NCI-H82 treated with DMSO at 0.1 percent for 48 hours (cell line): Measurements from ENCODE around the gene HMGCL.

ENCODE experiments used
- DNase-seq: peaks from one replicate; lab custom pipeline; 2025; ENCODE audit not compliant: unreplicated experiment; lab: John Stamatoyannopoulos, UW

The HMGCL gene

DNA sequence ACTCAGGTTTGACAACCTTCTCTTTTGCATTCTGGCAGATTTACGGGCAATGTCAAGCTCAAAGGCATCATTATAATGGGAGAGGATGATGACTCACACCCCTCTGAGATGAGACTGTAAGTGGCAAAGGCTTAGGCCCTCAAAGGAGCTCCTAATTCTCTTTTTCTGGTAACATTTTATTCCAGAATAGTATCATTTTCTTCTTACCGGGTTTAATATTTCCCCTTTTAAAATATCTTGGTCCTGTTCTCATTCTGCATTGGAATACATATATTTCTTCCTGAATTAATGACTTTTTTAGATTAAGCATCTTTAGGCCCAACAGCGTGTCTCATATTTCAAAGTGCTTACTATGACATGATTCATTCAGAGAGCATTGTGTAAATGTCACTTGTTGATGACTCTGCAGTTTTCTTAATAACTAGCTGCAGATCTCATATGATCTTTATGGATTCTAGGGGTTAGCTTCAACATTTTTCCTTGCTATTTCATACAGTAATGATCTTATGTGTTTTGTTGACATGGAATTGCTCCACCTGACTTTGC is 45.3 kb downstream of the HMGCL start:
- DNase-seq = no peak

DNA sequence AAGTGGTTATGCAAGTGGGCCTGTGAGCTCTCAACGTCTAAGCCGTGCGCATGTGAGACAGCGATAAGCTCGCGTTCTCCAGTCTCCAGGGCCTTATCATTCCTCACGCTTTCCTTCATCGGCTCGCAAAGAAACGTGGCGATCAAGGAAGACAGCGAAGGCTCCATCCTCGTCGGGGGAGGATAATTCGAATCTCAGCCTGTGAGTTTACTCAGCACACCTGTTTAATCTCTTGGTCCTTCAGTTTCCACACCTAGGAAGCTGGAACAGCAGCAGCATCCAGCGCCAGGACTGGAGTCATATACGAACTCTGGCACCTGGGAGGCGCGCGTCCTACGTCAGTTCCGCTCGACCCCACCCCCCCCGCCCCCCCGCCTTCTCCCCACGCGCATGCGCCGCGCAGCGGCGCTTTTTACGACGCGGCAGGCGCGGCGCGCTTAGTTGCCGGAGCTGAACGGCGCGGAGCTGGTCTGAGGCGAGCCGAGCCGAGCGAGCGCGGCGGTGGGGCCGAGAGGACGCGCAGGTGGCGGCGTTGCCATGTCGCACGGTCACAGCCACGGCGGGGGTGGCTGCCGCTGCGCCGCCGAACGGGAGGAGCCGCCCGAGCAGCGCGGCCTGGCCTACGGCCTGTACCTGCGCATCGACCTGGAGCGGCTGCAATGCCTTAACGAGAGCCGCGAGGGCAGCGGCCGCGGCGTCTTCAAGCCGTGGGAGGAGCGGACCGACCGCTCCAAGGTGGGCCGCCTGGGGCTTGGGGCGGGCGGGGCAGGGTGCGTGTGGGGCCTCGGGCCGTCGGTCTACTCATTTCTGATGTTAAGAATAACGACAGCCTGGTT is 47.0 kb downstream of the HMGCL start, which contains the start of gene PITHD1:
PITHD1 (plus strand) TSS at position 440 of the 836 bp plus-strand sequence; CDS start at position 538, 98 bp downstream.
- peak; percentile 90 for DNase-seq

DNA sequence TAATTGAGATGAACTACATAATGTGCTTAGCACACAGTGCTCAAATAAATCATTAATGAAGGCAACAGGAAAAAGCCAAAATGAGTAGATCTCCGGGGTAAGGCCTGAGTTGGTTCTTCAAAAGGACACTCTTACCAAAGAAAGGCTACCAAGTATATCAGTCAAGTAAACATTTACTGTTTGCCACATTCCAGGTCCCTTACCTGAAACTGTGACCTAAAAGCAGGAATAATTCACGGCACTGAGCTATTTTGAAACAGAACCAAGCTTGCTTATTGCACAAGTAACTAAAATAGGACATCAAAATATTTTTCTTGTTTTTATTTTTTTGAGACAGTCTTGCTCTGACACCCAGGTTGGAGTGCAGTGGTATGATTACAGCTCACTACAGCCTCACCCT is 49.0 kb downstream of the HMGCL start:
- no peak for DNase-seq

DNA sequence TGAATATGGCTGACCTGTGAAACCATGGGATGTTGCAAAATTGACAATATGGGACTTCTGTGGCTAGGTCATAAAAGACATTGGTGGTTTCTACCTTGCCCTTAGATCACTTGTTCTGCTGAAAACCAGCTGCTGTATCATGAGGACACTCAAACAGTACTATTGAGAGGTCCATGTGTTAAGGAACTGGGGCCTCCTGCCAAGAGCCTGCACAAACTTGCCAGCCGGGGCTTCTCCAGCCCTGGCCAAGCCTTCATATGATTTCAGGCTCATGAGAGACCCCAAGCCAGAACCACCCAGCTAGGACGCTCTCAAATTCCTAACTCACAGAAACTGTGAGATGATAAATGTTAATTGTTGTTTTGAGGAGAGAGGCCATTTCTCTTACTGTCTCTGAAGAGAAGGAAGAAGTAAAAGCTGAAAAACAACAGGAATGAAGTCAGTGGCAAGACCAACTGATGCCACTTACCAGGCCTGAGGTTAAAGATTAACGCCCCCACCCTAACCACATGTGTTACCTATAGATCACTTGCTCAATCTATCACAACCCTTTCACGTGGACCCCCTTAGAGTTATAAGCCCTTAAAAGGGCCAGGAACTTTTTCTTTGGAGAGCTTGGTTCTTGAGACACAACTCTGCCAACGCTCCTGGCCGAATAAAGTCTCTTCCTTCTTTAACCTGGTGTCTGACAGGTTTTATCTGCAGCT is 50.9 kb downstream of the HMGCL start:
- no peak for DNase-seq

DNA sequence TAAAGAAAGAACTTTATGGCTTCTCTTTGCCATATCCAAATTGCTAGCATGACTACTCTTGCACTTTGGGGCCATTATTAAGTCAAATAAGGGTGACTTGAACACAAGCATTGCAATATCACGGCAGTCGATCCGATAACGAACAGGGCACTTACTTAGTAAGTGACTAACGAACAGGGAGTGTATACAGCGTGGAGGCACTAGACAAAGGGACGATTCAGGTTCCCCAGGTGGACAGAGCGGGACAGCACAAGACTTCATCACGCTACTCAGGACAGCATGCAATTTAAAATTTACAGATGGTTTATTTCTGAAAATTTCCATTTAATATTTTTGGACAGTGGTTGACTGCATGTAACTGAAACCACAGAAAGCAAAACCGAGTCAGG is 52.4 kb downstream of the HMGCL start:
- no peak for DNase-seq

DNA sequence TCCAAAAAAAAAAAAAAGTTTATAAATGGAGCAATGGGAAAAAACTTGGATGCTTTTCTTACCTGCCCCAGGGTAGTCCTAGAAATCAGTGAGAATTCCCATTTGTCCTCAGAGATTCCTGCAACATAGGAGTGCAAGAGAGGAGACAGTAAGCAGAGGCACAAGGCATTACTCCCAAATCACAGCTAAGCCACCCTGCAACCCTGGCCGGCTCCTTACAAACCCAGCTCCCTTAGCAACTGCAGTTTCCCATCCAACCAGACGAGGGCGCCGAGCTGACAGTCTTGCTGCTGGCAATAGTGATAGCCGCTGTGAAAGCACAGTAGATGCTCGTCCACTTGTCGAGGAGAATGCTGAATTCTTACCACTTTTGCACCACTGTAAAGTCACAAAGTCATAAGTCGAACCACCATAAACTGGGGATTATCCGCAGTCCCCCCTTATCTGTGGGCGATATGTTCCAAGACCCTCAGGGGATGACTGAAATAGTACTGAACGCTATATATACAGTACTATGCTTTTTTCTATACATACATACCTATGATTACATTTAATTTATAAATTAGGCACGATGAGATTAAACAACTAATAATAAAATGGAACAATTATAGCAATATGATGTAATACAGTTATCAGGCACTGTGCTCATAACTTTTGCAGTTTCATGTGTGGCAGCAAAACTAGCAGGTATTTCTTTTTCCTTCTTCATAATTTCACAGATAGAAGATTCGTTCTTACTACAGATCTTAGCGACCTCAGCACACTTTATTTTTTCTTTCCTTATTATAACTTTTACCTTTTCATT is 53.0 kb downstream of the HMGCL start:
- peak; percentile 67 for DNase-seq

DNA sequence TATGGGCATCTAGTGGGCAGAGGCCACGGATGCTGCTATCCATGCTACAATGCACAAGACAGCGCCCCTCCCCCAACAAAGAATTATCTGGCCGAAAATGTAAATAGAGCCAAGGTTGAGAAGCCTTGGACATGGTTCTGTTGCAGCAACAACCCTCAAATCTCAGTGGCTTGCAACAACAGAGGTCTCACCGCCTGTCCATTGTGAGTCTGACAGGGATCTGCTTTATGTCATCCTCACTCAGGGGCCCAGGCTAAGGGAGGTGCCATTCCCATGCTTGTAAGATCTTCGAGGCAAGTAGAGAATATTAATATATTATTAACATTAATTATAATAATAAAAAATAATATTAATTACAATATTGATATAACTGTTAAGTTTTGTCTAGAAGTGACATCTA is 56.5 kb downstream of the HMGCL start:
- no peak for DNase-seq

DNA sequence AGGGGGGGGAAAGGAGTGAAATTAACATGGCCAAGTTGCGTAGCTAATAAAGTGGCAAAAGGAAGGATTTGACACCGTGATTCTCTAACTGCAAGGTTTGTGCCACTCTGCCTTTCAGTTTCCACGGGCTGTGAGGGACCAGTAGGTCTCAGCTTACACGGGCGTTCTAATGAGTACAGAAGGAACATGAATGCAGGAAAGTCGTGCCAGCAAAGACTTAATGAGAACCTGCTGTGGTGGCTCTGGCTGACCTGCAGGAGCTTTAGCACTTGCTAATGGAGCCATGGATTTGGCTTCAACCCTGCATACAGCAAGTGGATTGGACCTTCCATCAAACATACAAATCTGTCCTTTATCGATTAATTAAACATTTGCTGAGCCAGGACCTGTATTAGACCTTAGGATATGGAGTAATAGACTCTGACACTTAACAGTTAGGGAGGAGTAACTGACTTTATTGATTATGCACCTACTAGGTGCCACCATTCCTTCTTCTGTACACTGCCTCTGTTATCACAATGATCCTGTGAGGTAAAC is 62.1 kb downstream of the HMGCL start:
- no peak for DNase-seq

DNA sequence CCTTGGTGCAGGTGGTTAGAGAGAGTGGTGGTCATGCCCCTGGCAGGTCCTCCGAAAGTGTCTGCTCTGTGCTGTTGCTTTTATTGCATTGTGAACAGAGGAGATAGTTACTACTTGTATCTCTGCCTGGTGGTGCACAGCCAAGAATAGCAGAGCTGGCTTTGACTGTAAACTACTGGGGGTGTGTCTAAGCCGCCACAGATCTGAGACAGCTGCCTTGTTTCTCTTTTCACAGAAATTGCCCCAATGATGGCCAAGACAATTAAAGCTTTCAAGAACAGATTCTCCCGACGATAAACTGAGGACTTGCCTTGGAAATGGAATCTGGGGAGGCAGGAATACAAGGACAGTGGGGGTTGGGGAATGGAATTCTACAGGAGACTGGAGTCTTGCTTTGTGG is 66.0 kb downstream of the HMGCL start:
- DNase-seq = no peak

DNA sequence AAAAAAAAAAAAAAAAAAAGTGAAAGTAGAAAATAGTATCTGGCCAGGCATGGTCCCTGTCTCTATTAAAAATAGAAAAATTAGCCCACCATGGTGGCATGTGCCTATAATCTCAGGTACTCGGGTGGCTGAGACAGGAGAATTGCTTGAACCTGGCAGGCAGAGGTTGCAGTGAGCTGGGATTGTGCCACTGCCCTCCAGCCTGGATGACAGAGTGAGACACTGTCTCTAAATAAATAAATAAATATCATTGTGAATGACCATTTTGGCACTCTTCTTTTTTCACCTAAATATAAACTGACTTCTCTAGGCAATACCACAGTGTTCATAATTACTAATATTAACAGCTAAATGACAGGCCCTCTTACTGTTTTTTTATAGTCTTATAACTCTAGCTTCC is 67.4 kb downstream of the HMGCL start:
- no peak for DNase-seq

DNA sequence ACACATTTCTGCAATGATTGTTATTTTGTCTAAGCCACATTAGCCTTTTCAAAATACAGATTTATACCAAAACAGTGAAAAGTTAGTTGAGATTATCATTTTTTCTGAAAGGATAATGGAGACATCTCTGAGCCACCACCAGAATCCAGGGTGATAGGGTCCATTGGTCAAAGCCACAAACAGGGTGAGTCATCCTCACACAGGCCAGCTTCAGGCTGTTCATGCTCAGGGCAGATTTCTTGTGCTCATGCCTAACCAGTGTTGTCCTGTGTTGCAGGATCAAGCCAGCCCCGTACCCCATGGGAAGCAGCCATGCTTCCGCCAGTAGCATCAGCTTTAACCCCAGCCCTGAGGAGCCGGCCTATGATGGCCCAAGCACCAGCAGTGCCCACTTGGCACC is 68.6 kb downstream of the HMGCL start:
- no peak for DNase-seq

DNA sequence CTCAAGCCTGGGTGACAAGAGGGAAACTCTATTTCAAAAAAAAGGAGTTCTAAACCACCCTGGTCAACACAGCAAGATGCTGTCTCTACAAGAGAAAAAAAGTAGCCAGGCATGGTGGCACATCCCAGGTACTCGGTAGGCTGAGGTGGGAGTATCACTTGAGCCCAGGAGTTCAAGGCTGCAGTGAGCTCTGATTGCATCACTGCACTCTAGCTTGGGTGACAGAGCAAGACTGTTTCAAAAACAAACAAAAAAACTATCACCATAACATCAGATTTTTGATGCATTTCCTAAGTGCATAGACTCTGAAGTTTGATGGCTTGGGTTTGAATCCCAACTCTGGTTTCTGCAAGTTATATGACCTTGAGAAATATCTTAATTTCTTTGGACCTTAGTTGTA is 72.3 kb downstream of the HMGCL start:
- DNase-seq = no peak
